MM.1S (cell line): Measurements from ENCODE around the gene IFITM10.

Experiments
- EZH2 ChIP-seq: fragments of 300-600 bp; sonication (generic); optimal IDR thresholded peaks from 2 replicates; pipeline ENCODE3; 2017; ENCODE audit warnings: low read depth, mild to moderate bottlenecking, antibody characterized with exemption, low read length, mixed read lengths
- TF ChIP-seq, protein P1 (sequence below): fragments of 300-600 bp; sonication (generic); IDR thresholded peaks from 2 replicates; pipeline ENCODE4 v1.5.1; 2016; ENCODE audit warnings: antibody characterized with exemption, low read length, mixed read lengths

DNA sequence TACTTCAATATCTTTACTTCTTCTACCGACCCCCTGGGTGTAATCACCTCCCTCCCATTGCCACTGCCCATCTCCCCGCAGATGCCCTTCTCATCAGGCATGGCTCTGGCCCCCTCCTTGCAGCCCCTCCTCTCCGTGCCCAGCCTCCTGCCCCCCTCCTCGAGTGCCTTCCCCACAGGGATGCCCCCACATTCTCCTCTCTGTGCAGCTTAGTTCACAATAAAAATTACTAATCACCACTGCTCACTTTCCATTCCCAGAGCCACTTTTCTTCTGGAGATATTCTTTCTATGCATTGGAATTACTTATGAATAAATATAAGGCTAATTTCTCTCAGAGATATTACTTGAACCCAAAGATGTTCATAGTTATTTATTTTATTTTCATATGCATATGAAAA is 22.1 kb downstream of the IFITM10 start:
- TF ChIP-seq, protein P1, sequence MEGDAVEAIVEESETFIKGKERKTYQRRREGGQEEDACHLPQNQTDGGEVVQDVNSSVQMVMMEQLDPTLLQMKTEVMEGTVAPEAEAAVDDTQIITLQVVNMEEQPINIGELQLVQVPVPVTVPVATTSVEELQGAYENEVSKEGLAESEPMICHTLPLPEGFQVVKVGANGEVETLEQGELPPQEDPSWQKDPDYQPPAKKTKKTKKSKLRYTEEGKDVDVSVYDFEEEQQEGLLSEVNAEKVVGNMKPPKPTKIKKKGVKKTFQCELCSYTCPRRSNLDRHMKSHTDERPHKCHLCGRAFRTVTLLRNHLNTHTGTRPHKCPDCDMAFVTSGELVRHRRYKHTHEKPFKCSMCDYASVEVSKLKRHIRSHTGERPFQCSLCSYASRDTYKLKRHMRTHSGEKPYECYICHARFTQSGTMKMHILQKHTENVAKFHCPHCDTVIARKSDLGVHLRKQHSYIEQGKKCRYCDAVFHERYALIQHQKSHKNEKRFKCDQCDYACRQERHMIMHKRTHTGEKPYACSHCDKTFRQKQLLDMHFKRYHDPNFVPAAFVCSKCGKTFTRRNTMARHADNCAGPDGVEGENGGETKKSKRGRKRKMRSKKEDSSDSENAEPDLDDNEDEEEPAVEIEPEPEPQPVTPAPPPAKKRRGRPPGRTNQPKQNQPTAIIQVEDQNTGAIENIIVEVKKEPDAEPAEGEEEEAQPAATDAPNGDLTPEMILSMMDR = no peak
- no peak for TF ChIP-seq EZH2
